HL-60 (cell line): Measurements from ENCODE around the gene LRRTM3.

ENCODE experiments used
- DNase-seq, 2 experiments: peaks; one replicate each; pipeline ENCODE4 v3.0.0-alpha.2; 2010 to 2020; ENCODE audit warnings: low read depth in 1 of 2, low spot score in 1 of 2
- H3K27ac ChIP-seq: fragments of 250-450 bp; sonication (Bioruptor Pico); replicated peaks from 2 replicates; pipeline ENCODE4 v1.5.1; 2020; ENCODE audit warnings: mild to moderate bottlenecking, moderate library complexity
- H3K27me3 ChIP-seq: fragments of 250-450 bp; sonication (Bioruptor Pico); 2 replicates; pipeline ENCODE4 v1.5.1; 2021; ENCODE audit warnings: mild to moderate bottlenecking, moderate library complexity; ENCODE audit not compliant: insufficient read depth, poor library complexity, severe bottlenecking
- H3K4me3 ChIP-seq: replicated peaks from 2 replicates; pipeline ENCODE4 v1.5.1; 2011; ENCODE audit warnings: mild to moderate bottlenecking, control low read depth, low read length; ENCODE audit not compliant: insufficient read depth
- GABPA ChIP-seq: IDR thresholded peaks from 2 replicates; pipeline ENCODE4 v1.6.1; 2012; ENCODE audit warnings: low read depth
- POLR2AphosphoS5 ChIP-seq: IDR thresholded peaks from 2 replicates; pipeline ENCODE4 v1.6.1; 2012; ENCODE audit warnings: low read depth
- SPI1 ChIP-seq: IDR thresholded peaks from 2 replicates; pipeline ENCODE4 v1.6.1; 2012; ENCODE audit warnings: low read depth, mild to moderate bottlenecking, borderline replicate concordance
- TF ChIP-seq, protein P1 (sequence below): IDR thresholded peaks from 2 replicates; pipeline ENCODE4 v1.6.1; 2012; ENCODE audit warnings: low read depth; ENCODE audit not compliant: insufficient replicate concordance
- TF ChIP-seq, protein P2 (sequence below): IDR thresholded peaks from one replicate; pipeline ENCODE4 v1.5.1; 2011; ENCODE audit warnings: low read length, control low read depth, inconsistent platforms; ENCODE audit not compliant: insufficient read depth

Gene LRRTM3

DNA sequence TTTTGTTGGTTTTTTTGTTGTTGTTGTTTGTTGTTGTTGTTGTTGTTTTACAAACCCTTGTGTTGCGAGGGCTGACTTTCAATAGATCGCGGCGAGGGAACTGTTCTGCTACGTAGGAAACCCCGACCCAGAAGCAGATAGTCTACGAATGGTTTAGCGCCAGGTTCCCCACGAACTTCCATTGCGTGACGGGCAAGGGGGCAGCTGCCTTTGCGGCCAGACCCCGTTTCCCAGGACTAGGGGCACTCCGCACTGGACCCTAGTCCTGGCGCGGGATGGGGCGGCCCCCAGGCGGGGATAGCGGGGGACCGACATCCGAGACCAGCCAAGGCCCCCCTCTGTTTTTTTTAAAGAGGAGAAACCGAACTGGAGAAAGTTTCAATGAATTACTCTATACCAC lies 119.6 kb downstream of the LRRTM3 start:
- DNase-seq = no peak
- no peaks in the 10 kb centered on the region for H3K27me3 ChIP-seq
- no peak overlapping the region for H3K27ac ChIP-seq
- no peak for TF ChIP-seq POLR2AphosphoS5
- TF ChIP-seq, protein P1, sequence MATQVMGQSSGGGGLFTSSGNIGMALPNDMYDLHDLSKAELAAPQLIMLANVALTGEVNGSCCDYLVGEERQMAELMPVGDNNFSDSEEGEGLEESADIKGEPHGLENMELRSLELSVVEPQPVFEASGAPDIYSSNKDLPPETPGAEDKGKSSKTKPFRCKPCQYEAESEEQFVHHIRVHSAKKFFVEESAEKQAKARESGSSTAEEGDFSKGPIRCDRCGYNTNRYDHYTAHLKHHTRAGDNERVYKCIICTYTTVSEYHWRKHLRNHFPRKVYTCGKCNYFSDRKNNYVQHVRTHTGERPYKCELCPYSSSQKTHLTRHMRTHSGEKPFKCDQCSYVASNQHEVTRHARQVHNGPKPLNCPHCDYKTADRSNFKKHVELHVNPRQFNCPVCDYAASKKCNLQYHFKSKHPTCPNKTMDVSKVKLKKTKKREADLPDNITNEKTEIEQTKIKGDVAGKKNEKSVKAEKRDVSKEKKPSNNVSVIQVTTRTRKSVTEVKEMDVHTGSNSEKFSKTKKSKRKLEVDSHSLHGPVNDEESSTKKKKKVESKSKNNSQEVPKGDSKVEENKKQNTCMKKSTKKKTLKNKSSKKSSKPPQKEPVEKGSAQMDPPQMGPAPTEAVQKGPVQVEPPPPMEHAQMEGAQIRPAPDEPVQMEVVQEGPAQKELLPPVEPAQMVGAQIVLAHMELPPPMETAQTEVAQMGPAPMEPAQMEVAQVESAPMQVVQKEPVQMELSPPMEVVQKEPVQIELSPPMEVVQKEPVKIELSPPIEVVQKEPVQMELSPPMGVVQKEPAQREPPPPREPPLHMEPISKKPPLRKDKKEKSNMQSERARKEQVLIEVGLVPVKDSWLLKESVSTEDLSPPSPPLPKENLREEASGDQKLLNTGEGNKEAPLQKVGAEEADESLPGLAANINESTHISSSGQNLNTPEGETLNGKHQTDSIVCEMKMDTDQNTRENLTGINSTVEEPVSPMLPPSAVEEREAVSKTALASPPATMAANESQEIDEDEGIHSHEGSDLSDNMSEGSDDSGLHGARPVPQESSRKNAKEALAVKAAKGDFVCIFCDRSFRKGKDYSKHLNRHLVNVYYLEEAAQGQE = no peak
- TF ChIP-seq GABPA = no peak
- no peak for TF ChIP-seq SPI1
- TF ChIP-seq, protein P2, sequence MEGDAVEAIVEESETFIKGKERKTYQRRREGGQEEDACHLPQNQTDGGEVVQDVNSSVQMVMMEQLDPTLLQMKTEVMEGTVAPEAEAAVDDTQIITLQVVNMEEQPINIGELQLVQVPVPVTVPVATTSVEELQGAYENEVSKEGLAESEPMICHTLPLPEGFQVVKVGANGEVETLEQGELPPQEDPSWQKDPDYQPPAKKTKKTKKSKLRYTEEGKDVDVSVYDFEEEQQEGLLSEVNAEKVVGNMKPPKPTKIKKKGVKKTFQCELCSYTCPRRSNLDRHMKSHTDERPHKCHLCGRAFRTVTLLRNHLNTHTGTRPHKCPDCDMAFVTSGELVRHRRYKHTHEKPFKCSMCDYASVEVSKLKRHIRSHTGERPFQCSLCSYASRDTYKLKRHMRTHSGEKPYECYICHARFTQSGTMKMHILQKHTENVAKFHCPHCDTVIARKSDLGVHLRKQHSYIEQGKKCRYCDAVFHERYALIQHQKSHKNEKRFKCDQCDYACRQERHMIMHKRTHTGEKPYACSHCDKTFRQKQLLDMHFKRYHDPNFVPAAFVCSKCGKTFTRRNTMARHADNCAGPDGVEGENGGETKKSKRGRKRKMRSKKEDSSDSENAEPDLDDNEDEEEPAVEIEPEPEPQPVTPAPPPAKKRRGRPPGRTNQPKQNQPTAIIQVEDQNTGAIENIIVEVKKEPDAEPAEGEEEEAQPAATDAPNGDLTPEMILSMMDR = no peak
- H3K4me3 ChIP-seq = no peak overlapping the region

DNA sequence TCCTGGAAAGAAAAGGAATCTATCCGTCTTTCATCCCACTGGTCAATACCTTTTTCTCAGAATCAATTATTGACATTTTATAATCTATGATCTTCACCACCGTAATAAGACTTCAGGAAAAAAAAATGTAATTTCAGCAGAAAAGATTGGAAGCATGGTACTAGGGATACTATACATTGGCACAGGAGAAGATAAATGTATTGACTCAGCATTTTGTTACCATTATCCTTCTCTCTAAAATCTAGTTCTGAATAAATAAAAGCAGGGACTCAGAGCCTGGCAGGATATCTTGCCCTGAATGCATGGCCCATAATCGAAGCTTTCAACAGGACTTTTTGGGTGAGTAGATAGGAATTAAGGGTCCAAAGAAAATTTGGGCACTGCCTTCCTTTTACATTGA lies 120.7 kb downstream of the LRRTM3 start:
- TF ChIP-seq, protein P1 = no peak
- TF ChIP-seq SPI1 = no peak
- no peak for TF ChIP-seq GABPA
- no peak for TF ChIP-seq POLR2AphosphoS5
- TF ChIP-seq, protein P2 = no peak
- no peak overlapping the region for H3K27ac ChIP-seq
- H3K27me3 ChIP-seq = no peaks in the 10 kb centered on the region
- no peak for DNase-seq
- no peak overlapping the region for H3K4me3 ChIP-seq

DNA sequence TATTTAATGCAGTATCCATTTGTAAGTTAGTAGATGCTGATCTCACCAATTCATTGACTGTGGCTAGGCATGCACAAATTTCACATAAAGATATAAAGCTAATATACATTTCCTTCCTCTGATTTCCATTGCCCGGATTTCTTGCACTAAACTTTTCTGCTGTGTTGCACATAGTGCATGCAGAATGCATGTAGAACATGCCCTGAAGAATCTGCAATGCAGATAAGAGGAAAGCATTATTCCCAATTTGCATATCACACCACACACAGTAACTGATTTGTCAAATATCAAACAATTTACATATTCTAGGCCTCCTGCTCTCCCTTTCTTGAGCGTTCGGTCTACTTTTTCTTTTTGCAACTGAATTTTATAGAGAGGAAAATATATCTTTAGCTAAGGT lies 124.2 kb downstream of the LRRTM3 start:
- Histone ChIP-seq H3K4me3 (no peak overlapping the region), H3K27ac (no peak overlapping the region), H3K27me3 (no peaks in the 10 kb centered on the region)
- TF ChIP-seq POLR2AphosphoS5 (no peak), SPI1 (no peak), GABPA (no peak)
- TF ChIP-seq, protein P2 = no peak
- TF ChIP-seq, protein P1 = no peak
- no peak for DNase-seq
